K562 (cell line): ENCODE data around the gene FOS. TPM values are rescaled to one million over a fixed set of nuclear protein-coding genes. Genes with fewer than 3 reads are reported as not detected.

Experiments used
- ATAC-seq: fragments of 200-7000 bp; cut with Tn5 transposase; 3 replicates; pipeline ENCODE4 v1.9.1; 2020; ENCODE audit warnings: moderate library complexity
- BruUV-seq: library from RNA; stranded (reverse); fragments of 400-500 nt; replicated peaks from 2 replicates; lab custom pipeline; 2021; lab: Mats Ljungman, UMichigan
- CTCF ChIA-PET: fragments of 300-600 bp; formaldehyde crosslinking; extraction: SDS; loops from one replicate; lab custom pipeline; 2021; ENCODE audit warnings: low intra/inter-chr PET ratio; lab: Yijun Ruan, JAX
- POLR2A ChIA-PET: fragments of 300-600, 350-650 bp; sonication (Branson Sonifier 250); formaldehyde crosslinking; extraction: SDS; loops from one replicate; lab custom pipeline; 2021; ENCODE audit warnings: antibody characterized with exemption, inconsistent platforms; lab: Yijun Ruan, JAX
- DNase-seq, 4 experiments: peaks; one replicate each; pipeline versions ENCODE4 v3.0.0 to v3.0.0-alpha.2; 2011 to 2018; ENCODE audit warnings: low spot score in 3 of 4, mixed read lengths in 3 of 4; ENCODE audit errors: extremely low read depth in 1 of 4
- FAIRE-seq: peaks from 2 replicates; lab custom pipeline; 2011; peaks lifted over from hg19 to GRCh38; lab: Jason Lieb, UNC
- H2AFZ ChIP-seq: 2 replicates; pipeline ENCODE4 v1.6.0; 2011; ENCODE audit warnings: low read depth, low read length, control low read depth, inconsistent platforms
- H3K27ac ChIP-seq: fragments of 200-600 bp; 3 replicates; pipeline ENCODE4 v1.8.0; 2011; ENCODE audit warnings: low read depth, mild to moderate bottlenecking, control low read depth, inconsistent platforms, low read length, moderate library complexity, mixed read lengths; ENCODE audit errors: extremely low read depth
- H3K27me3 ChIP-seq, 2 experiments: fragments of 300-600 bp in 1 of 2; 2 replicates in 1 of 2; 3 replicates in 1 of 2; pipeline versions ENCODE4 v1.6.0 to v1.8.0; 2011; ENCODE audit warnings: inconsistent platforms in 2 of 2, low read length in 2 of 2, mild to moderate bottlenecking in 1 of 2, mixed read lengths in 1 of 2, moderate library complexity in 1 of 2; ENCODE audit not compliant: control insufficient read depth in 2 of 2, insufficient read depth in 2 of 2
- H3K36me3 ChIP-seq: fragments of 300-600 bp; 3 replicates; pipeline ENCODE4 v1.8.0; 2011; ENCODE audit warnings: mild to moderate bottlenecking, low read length, inconsistent platforms; ENCODE audit not compliant: control insufficient read depth, insufficient read depth
- H3K4me1 ChIP-seq, 2 experiments: fragments of 200-600 bp in 1 of 2; replicated peaks in 1 of 2; 2 replicates in 1 of 2; 3 replicates in 1 of 2; pipeline versions ENCODE4 v1.5.1 to v1.8.0; 2011; ENCODE audit warnings: inconsistent platforms in 2 of 2, low read length in 2 of 2, mild to moderate bottlenecking in 1 of 2, mixed read lengths in 1 of 2, moderate library complexity in 1 of 2; ENCODE audit not compliant: control insufficient read depth in 2 of 2, insufficient read depth in 2 of 2
- H3K4me2 ChIP-seq: 2 replicates; pipeline ENCODE4 v1.6.1; 2011; ENCODE audit warnings: low read length, control low read depth, inconsistent platforms, mixed read lengths; ENCODE audit not compliant: insufficient read depth
- H3K4me3 ChIP-seq: fragments of 200-600 bp; sonication (generic), shearing (Covaris generic); 2 replicates; pipeline ENCODE4 v1.5.1; 2016; ENCODE audit warnings: control low read depth, inconsistent platforms
- H3K79me2 ChIP-seq: fragments of 200-600 bp; 3 replicates; pipeline ENCODE4 v1.8.0; 2011; ENCODE audit warnings: low read length, inconsistent platforms; ENCODE audit not compliant: control insufficient read depth, insufficient read depth
- H3K9ac ChIP-seq, 2 experiments: 2 replicates each; pipeline versions ENCODE4 v1.6.0 to v1.6.1; 2011; ENCODE audit warnings: low read depth in 2 of 2, low read length in 2 of 2, control low read depth in 1 of 2, inconsistent platforms in 1 of 2, mild to moderate bottlenecking in 1 of 2, mixed read lengths in 1 of 2; ENCODE audit not compliant: insufficient read depth in 1 of 2
- H3K9me1 ChIP-seq: one replicate; pipeline ENCODE4 v1.6.0; 2011; ENCODE audit warnings: inconsistent platforms, mild to moderate bottlenecking, low read length, moderate library complexity; ENCODE audit not compliant: control insufficient read depth, insufficient read depth
- H3K9me3 ChIP-seq: replicated peaks from 2 replicates; pipeline ENCODE4 v1.5.1; 2011; ENCODE audit warnings: low read depth, low read length, inconsistent platforms; ENCODE audit not compliant: control insufficient read depth, insufficient read depth
- H4K20me1 ChIP-seq: replicated peaks from 2 replicates; pipeline ENCODE4 v1.6.1; 2011; ENCODE audit warnings: low read length, inconsistent platforms, mixed read lengths; ENCODE audit not compliant: control insufficient read depth, insufficient read depth
- HDGF ChIP-seq: fragments of 450-650 bp; IDR thresholded peaks from 2 replicates; pipeline ENCODE4 v1.6.1; 2016
- MYNN ChIP-seq, 2 experiments: sonication (generic); formaldehyde crosslinking in 1 of 2; IDR thresholded peaks; 2 replicates each; pipeline versions ENCODE4 v1.5.0 to v1.6.1; 2016 to 2020; ENCODE audit warnings: antibody characterized with exemption in 1 of 2, missing genetic modification reagents in 1 of 2
- RFX1 ChIP-seq: fragments of 450-650 bp; IDR thresholded peaks from 2 replicates; pipeline ENCODE4 v1.6.1; 2016; ENCODE audit warnings: mild to moderate bottlenecking, moderate library complexity
- ZNF121 ChIP-seq: sonication (generic); formaldehyde crosslinking; conservative IDR thresholded peaks from 2 replicates; pipeline ENCODE4 v1.8.0; 2022; ENCODE audit warnings: missing genetic modification reagents
- ZNF584 ChIP-seq: fragments of 200-800 bp; sonication (Bioruptor generic); IDR thresholded peaks from 2 replicates; pipeline ENCODE4 v1.6.1; 2016; ENCODE audit warnings: low read depth, mild to moderate bottlenecking, missing genetic modification characterization, missing compliant biosample characterization
- WGBS: fragments of 100-300 bp; shearing (Covaris generic); methylation state at CpG from one replicate; pipeline ENCODE4 v1.1.6; 2016; ENCODE audit warnings: low coverage, mixed read lengths; ENCODE audit not compliant: insufficient coverage; ENCODE audit errors: missing lambda C conversion rate; 5-methylcytosine and 5-hydroxymethylcytosine counted together
- in situ Hi-C: fragments of 300-500 bp; cut with MboI; formaldehyde crosslinking; loops from 4 replicates; pipeline ENCODE4 v1.15.0; 2018; ENCODE audit warnings: inconsistent platforms, mixed read lengths
- intact Hi-C: fragments of 100-400 bp; cut with micrococcal nuclease; formaldehyde crosslinking; loops from 2 replicates; pipeline ENCODE4 v1.14.2; 2022
- polyA plus RNA-seq, 8 experiments: library from polyadenylated mRNA; depleted of rRNA in 4 of 8; stranded (reverse) in 5 of 8; unstranded in 3 of 8; fragments of >200 nt; fragmentation: Nextera tagmentation in 2 of 8; fragmentation: Illumina TruSeq in 1 of 8; extraction: Ambion mirVana in 2 of 8; extraction: Trizol in 1 of 8; gene quantifications; 2 replicates each; pipeline versions ENCODE4 v1.2.1 to v1.2.3, GENCODE V29; 2011 to 2014; ENCODE audit warnings: inconsistent platforms in 1 of 8, missing spikeins in 1 of 8
- total RNA-seq, 7 experiments: library from RNA; depleted of rRNA in 6 of 7; stranded (reverse); fragments of >200 nt in 6 of 7; fragmentation: Illumina TruSeq in 2 of 7; extraction: Trizol in 2 of 7; gene quantifications; 2 replicates each; pipeline versions ENCODE4 v1.2.1 to v1.2.3, GENCODE V29; 2011 to 2021; ENCODE audit warnings: low replicate concordance in 1 of 7

Gene FOS
- total and polyA plus RNA-seq, 9 of the 15 experiments (the other 6 are each of a cell fraction or from before 2014, with no cell fraction given) = 0.54 to 13.8 (median 8.9) TPM

GRCh38 chr14:75274050-75274898, 4.4 kb upstream of the FOS start:
- Histone ChIP-seq H3K27me3 (no peaks in the 10 kb centered on the region), H3K4me3 (no peak overlapping the region), H3K27ac (no peak overlapping the region), H3K4me2 (no peak overlapping the region), H3K4me1 (peaks cover 3 to 21% of the 10 kb centered on the region in 2 experiments; a peak in 3 of 5 replicates), H4K20me1 (peaks cover 4% of the 10 kb centered on the region; the same call in 1 of the 2 replicates), H2AFZ (no peak overlapping the region), H3K9me3 (no peaks in the 10 kb centered on the region), H3K9me1 (no peaks in the 10 kb centered on the region), H3K79me2 (no peaks in the 10 kb centered on the region), H3K36me3 (no peaks in the 10 kb centered on the region), H3K9ac (no peak overlapping the region)
- ATAC-seq (no peak), FAIRE-seq (no peak), DNase-seq (no peak)
- ChIA-PET POLR2A (interaction anchor here (0.5 to 1.4 kb wide), 3 partner anchors 14 to 15 kb away, joined by 3 to 11 read pairs (median 3); no protein-coding TSS in a partner anchor), CTCF (no interaction called here)
- BruUV-seq = no TSS peak
- intact Hi-C loops (no loop called here), in situ Hi-C loops (no loop called here)
- TF ChIP-seq RFX1 (no peak), HDGF (no peak), ZNF121 (CRISPR knock-in tag) (peak; percentile 66), ZNF584 (CRISPR knock-in tag) (no peak), MYNN (IDR thresholded peaks at IDR 0.05) (no peak), MYNN (CRISPR knock-in tag; IDR thresholded peaks at IDR 0.05) (no peak)
- 31% methylated on average over 6 of the region's 6 CpGs for WGBS
